Lower leg skin (tissue), 4 donors: ENCODE data around the gene SLAIN2. TPM values are rescaled to one million over a fixed set of nuclear protein-coding genes. Genes with fewer than 3 reads are reported as not detected.

Experiments used
- DNase-seq, 2 donors: peaks; one replicate each; pipeline ENCODE4 v3.0.0-alpha.2; 2019; ENCODE audit warnings: low spot score in 2 of 2
- H3K4me3 ChIP-seq: fragments of 200-600 bp; sonication (generic); 2 replicates; pipeline ENCODE4 v1.5.1; 2017; ENCODE audit warnings: mild to moderate bottlenecking, low read depth; ENCODE audit not compliant: poor library complexity, severe bottlenecking
- CTCF ChIP-seq, 3 donors: fragments of 450-650 bp; IDR thresholded peaks; one replicate each; pipeline ENCODE4 v1.5.1; 2016; ENCODE audit warnings: antibody characterized with exemption in 3 of 3, mild to moderate bottlenecking in 3 of 3, moderate library complexity in 2 of 3
- POLR2A ChIP-seq, 2 donors: fragments of 450-650 bp; IDR thresholded peaks; one replicate each; pipeline ENCODE4 v1.6.1; 2016 to 2017; ENCODE audit warnings: antibody characterized with exemption in 2 of 2, mild to moderate bottlenecking in 1 of 2, moderate library complexity in 1 of 2
- WGBS, 2 donors: methylation state at CpG; one replicate each; pipeline ENCODE4 v1.1.5; 2018; 5-methylcytosine and 5-hydroxymethylcytosine counted together
- intact Hi-C: fragments of 100-400 bp; cut with DNase I; formaldehyde crosslinking; loops from one replicate; pipeline ENCODE4 v1.15.0; 2023; ENCODE audit warnings: low total_unique reads
- total RNA-seq, 4 donors: library from RNA; depleted of rRNA; stranded (reverse); fragments of >200 nt; gene quantifications; one replicate each; pipeline ENCODE4 v1.1.0, GENCODE V29; 2016

SLAIN2 gene
- total RNA-seq, 4 donors from 2014 or later = 75.4 to 201 (median 88.6) TPM

DNA sequence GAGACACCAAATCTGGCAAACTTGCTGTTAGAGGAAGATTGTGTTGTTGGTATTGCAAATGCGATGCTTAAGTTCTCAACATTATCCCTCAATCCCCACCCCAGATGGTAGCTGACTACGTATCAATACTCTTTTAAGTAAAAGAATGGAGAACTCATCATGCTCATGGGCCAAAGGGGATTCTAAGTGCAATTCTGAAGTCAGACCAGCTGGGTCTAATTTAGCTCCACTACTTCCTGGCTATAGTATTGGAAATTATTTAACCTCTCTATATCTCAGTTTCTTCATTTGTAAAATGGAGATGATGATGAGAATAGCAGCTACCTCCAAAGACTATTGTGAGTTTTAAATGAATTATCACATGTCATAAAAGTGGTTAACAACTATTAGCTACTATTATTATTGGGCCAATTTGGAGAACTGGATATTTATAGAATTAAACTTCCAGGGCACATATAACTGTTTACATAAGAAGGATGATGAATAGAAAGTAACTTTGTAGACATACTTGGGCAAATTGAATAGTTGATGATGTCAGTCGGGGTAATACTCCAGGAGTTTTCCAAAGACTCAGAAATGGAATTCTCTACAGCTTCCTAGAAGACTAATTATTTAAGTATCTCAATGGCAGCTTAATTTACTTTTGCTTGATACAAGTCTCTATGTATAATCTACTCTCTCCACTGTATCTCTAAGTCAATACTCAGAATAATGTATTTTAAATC, 5.0 kb upstream of the SLAIN2 start:
- WGBS, 2 donors = 87 to 88% methylated on average over 3 of the region's 3 CpGs
- no peak for TF ChIP-seq POLR2A (IDR thresholded peaks at IDR 0.05)
- TF ChIP-seq CTCF (IDR thresholded peaks at IDR 0.05) = no peak

DNA sequence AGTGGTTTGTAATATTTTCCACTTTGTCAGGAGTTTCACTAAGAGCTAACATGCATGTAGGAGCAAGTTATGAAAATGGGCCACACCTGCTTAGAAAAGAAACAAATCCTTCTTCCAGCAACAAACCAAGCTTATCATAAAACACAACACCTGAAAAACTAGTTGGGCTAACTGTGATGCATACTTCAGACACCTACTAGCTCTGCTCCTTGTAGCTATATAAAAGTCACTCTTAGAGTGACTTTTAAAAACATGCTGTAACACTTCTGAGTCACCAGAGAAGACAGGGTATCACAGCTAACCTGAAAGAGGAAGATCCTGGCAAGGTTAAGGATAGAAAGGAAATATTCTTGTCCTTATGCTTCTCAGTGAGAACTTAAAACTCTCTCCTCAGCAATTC, 3.6 kb upstream of the SLAIN2 start:
- intact Hi-C loops = no loop called here
- no peak for DNase-seq
- TF ChIP-seq CTCF (IDR thresholded peaks at IDR 0.05) (no peak), POLR2A (IDR thresholded peaks at IDR 0.05) (no peak)
- H3K4me3 ChIP-seq = no peak overlapping the region

More for the DNA sequence above, 5.0 kb upstream of the SLAIN2 start:
- intact Hi-C loops = no loop called here
- no peak overlapping the region for H3K4me3 ChIP-seq
- DNase-seq = no peak

DNA sequence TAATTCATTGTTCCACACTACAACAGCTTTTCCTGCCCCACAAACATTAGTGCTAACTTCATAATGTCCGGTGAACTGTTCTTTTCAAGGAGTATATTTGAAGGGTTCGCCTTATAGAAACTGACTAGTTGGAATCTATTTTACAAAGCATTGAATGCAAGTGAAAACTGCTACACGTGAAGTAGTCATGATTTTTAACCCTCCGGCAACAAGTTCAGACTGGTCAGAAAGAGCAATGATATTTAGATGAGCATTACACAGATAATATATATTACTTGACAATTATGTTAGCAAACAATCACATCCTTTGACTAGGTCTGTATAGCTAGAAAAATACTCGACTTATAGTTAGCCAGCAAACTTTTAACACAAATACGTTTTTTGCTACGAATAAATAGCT, 1.7 kb upstream of the SLAIN2 start:
- 63 to 64% methylated on average over 7 of the region's 7 CpGs for WGBS, 2 donors
- TF ChIP-seq CTCF (IDR thresholded peaks at IDR 0.05) (no peak), POLR2A (IDR thresholded peaks at IDR 0.05) (no peak)
- intact Hi-C loops = no loop called here
- H3K4me3 ChIP-seq = no peak overlapping the region
- no peak for DNase-seq

GRCh38 chr4:48340276-48340964, 909 bp upstream of the SLAIN2 start:
- H3K4me3 ChIP-seq = peak overlapping the region; percentile 27
- intact Hi-C loops = no loop called here
- DNase-seq = no peak
- WGBS, 2 donors = 3 to 5% methylated on average over 14 of the region's 14 CpGs
- TF ChIP-seq CTCF (IDR thresholded peaks at IDR 0.05) = no peak
- no peak for TF ChIP-seq POLR2A (IDR thresholded peaks at IDR 0.05)

- WGBS, 2 donors = 0% methylated on average over 29 to 50 of the region's 66 CpGs
- peak in 1 of 2 donors; percentile 93 for DNase-seq
- intact Hi-C loops = no loop called here
- H3K4me3 ChIP-seq = peak overlapping the region; percentile 88
- TF ChIP-seq CTCF (IDR thresholded peaks at IDR 0.05) (no peak), POLR2A (IDR thresholded peaks at IDR 0.05) (no peak)
Measured at GRCh38 chr4:48341776-48342605, 662 bp downstream of the SLAIN2 start.
